GM10248 (cell line): ENCODE data around the gene C22orf31.

Experiments
- CTCF ChIA-PET: fragments of 300-600 bp; sonication (Branson Sonifier 250); formaldehyde crosslinking; extraction: SDS; loops from one replicate; lab custom pipeline; 2021; ENCODE audit warnings: antibody characterized with exemption; lab: Yijun Ruan, JAX
- POLR2A ChIA-PET: fragments of 350-650 bp; sonication (Branson Sonifier 250); formaldehyde crosslinking; extraction: SDS; loops from one replicate; lab custom pipeline; 2020; ENCODE audit warnings: antibody characterized with exemption; lab: Yijun Ruan, JAX
- DNase-seq: peaks from one replicate; pipeline ENCODE4 v3.0.0; 2012; ENCODE audit errors: extremely low spot score
- TF ChIP-seq, protein P1 (sequence below): IDR thresholded peaks from 2 replicates; pipeline ENCODE4 v1.5.1; 2012; ENCODE audit warnings: mild to moderate bottlenecking, low read depth; ENCODE audit errors: extremely low read depth, missing control alignments, control extremely low read depth

The C22orf31 gene

DNA sequence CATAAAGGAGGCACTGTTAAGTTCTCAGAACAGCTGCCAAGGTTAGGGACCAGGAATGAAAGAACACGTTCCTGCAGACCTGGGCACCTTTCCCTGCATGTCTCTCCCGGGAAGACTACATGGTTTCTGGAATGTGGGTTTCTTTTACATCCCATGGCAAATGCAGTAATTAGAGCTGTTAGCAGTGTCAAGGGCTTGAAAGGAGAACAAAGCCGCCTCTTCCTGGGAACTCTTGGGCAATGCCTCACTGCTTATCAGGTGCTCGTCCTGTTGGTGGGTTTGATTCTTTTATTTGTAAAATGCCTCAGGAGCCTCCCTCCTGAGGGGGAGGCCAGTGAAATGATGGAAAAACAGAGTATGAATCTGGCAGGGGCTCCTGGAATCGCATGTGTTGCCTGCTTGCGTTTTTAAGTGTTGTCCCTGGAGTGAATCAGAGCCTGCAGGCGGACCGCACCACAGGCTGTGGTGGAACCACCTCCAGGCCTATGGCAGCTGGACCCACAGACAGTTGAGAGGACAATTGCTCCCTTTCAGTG is 723 bp upstream of the C22orf31 start:
- POLR2A ChIA-PET: no interaction called here
- CTCF ChIA-PET: no interaction called here
- DNase-seq: no peak

DNA sequence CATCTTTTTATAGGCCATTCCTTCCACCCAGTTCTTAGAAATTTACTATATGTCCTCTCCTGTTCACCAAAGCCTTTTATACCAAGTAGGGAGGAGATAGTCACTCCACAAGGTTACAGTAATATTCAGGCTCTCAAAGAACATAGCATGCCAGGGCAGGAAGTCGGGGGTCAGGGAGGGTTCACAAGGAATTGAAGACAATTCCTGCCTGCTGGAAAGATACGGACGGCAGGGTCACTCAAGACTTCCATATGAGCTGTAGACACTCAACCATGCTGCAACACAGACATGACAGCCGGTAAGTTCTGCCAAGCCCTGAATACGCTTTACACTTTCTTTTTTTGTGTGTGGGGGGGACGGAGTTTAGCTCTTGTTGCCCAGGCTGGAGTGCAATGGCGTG is 700 bp downstream of the C22orf31 start:
- POLR2A ChIA-PET: no interaction called here
- CTCF ChIA-PET: interaction anchor here (1.1 kb wide), 1 partner anchor 20 kb away, joined by 6 read pairs; no protein-coding TSS in a partner anchor
- no peak for DNase-seq
- TF ChIP-seq, protein P1, sequence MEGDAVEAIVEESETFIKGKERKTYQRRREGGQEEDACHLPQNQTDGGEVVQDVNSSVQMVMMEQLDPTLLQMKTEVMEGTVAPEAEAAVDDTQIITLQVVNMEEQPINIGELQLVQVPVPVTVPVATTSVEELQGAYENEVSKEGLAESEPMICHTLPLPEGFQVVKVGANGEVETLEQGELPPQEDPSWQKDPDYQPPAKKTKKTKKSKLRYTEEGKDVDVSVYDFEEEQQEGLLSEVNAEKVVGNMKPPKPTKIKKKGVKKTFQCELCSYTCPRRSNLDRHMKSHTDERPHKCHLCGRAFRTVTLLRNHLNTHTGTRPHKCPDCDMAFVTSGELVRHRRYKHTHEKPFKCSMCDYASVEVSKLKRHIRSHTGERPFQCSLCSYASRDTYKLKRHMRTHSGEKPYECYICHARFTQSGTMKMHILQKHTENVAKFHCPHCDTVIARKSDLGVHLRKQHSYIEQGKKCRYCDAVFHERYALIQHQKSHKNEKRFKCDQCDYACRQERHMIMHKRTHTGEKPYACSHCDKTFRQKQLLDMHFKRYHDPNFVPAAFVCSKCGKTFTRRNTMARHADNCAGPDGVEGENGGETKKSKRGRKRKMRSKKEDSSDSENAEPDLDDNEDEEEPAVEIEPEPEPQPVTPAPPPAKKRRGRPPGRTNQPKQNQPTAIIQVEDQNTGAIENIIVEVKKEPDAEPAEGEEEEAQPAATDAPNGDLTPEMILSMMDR: no peak

More for the DNA sequence above, 723 bp upstream of the C22orf31 start:
- TF ChIP-seq, protein P1: no peak

DNA sequence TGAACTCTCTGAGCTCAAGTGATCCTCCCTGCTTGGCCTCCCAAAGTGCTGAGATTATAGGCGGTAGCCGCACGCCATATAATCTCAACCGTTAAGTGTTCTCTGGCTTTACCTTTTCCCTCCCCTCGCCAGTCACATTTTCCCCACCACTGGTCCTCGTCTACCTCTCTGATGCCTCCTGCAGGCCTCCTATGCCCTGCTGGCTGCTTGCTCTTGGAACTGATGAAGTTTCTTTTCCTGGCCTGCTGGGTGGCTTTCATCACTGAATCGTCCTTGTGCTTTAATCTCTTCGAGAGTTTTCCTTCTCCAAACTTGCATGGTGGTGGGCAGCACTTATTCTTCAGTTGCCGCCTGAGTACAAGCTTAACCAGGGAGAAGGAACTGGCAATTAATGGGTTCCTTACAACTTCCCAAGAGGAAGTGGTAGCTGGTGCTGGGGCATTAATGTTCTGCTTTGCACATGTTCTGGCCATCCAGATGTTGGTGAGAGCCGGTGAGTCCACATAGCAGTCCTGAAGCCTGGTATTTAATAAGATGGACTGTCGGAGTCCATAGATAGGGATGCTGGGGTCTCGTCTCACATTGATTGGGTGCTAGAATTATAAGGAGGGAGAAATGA is 1.3 kb downstream of the C22orf31 start:
- ChIA-PET CTCF (no interaction called here), POLR2A (no interaction called here)
- no peak for DNase-seq
- TF ChIP-seq, protein P1: no peak

DNA sequence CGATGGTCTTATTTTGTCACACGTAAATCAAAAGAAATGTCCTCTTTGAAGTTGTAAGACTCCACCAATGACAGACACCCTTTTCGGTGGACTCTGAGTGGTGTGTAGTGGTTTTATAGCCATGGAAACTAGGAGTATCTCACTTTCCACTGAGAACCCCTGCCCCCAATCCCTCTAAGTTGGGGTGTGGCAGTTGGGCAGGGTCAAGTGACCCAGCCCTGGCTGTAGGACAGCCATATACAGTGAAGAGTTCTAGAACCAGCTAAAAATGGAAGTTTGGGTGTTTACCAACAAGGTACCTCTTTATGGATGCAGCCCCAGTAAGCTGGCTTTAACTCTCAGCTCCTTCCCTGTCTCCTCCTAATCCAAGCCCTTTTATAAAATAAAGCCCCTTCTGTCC is 5.2 kb downstream of the C22orf31 start:
- TF ChIP-seq, protein P1: no peak
- no peak for DNase-seq
- POLR2A ChIA-PET: no interaction called here
- CTCF ChIA-PET: interaction anchor here (1.3 to 3.0 kb wide), 3 partner anchors 16 to 201 kb away, joined by 3 to 8 read pairs (median 3); no protein-coding TSS in a partner anchor

DNA sequence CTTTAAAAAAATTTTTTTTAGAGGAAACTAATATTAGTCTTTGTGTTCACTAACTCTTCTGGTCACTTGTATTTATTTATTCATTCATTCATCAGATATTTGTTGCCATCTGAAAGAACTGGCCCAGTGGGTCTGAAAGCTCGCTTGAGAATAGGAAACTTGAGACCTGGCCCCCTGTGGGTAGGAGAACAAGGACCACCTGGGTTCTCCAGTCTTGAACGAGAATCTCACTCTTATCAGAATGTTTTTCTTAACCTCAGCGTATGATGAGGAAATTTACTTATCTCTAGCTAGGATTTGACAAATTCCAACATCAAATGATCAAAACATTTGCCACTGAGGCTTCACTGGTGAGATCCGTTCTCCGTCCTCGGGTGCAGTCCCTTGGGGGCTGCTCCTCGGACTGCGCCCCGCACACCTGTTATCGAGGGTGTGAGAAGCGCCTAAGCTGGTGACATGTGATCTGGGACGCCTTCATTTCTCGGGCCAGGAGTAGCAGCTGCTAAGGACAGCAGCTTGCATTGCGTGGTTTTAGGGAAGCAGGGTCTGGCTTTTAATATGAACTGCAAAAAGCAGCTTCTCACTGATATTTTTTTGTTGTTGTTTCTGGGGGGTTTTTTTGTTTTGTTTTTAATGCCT is 6.3 kb downstream of the C22orf31 start:
- TF ChIP-seq, protein P1: no peak
- DNase-seq: no peak
- POLR2A ChIA-PET: no interaction called here
- CTCF ChIA-PET: interaction anchor here (0.8 to 1.3 kb wide), 3 partner anchors 15 to 1035 kb away, joined by 3 to 5 read pairs (median 3); no protein-coding TSS in a partner anchor

DNA sequence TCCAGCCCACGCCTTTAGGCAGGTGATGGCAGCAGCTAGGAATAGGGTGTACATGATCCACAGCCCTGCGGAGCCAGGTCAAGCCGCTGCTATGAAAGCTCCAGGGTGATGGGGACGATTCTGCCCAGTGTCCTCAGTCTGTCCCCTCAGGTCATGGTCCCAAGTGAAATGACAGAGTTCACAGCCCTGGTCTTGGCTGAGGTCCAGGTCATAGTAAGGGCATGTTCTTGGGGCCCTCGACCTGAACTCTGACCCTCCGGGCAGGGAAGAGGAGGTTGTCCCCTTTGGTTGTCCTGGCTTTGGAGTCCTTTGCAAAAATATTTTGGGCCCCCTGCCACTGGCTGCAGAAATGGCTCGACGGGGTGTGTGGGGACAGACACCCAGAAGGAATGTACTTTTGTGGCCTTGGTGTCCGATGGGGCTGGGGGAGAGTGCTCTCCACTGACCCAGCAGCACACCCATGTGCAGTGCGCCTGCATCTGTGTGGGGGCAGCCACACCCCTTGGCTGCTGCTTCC is 7.3 kb downstream of the C22orf31 start:
- DNase-seq: no peak
- ChIA-PET CTCF (interaction anchor here (2.3 kb wide), 1 partner anchor 14 kb away, joined by 14 read pairs; no protein-coding TSS in a partner anchor), POLR2A (no interaction called here)
- TF ChIP-seq, protein P1: no peak
